ENCODE results near the gene GUCY2D. TPM values are rescaled to one million over a fixed set of nuclear protein-coding genes. Genes with fewer than 3 reads are reported as not detected.

The GUCY2D gene
- total RNA-seq, 1 experiment from 2014 or later, result 1.7 TPM

DNA sequence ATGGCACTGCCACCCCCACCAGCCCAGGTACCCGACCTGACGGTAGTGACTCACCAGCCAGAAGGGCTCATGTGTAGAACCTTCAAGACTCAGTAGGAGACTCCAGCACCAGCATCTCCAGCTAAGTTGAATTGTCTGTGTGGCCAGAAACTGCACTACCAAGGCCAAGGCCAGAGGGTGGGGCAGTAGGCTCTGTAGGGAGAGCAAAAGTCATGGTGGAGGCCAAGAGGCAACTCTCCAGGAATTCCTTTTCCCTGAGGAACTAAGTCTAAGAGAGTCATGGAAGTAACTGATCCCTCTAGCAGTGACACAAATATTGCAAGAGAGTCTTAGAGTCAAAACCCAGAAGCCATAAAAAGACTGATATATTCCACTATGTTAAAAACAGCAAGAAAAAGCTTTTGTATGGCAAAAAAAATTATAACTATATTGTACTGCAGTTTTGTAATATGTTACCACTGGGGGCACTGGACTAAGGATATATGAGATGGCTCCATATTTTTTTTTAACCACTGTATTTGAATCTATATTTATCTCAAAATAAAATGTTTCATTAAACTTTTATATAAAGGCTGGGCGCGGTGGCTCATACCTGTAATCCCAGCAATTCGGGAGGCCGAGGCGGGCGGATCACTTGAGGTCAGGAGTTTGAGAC lies 30.2 kb upstream of the GUCY2D start:
- Histone ChIP-seq H3K9me3 (no peaks in the 10 kb centered on the region), H3K27me3 (replicated peaks; ENCODE audit: control insufficient read depth, insufficient read depth, low read length) (no peaks in the 10 kb centered on the region), H3K36me3 (ENCODE audit: control insufficient read depth, insufficient read depth, low read length) (no peaks in the 10 kb centered on the region), H3K4me1 (no peaks in the 10 kb centered on the region), H3K4me3 (ENCODE audit: low read depth, low read length) (no peak overlapping the region)
- Mint-ChIP-seq H3K27ac (ENCODE audit: unreplicated experiment) (no peak overlapping the region), H3K9me3 (ENCODE audit: unreplicated experiment) (peaks cover 11% of the 10 kb centered on the region), H3K27me3 (ENCODE audit: insufficient read depth, unreplicated experiment) (no peaks in the 10 kb centered on the region), H3K36me3 (ENCODE audit: insufficient read depth, unreplicated experiment) (no peaks in the 10 kb centered on the region), H3K4me1 (ENCODE audit: low read depth, unreplicated experiment) (no peaks in the 10 kb centered on the region), H3K4me3 (ENCODE audit: unreplicated experiment) (no peak overlapping the region)
- DNase-seq, result no peak
- ChIA-PET POLR2A (no interaction called here), CTCF (no interaction called here)
- TF ChIP-seq, protein P1, sequence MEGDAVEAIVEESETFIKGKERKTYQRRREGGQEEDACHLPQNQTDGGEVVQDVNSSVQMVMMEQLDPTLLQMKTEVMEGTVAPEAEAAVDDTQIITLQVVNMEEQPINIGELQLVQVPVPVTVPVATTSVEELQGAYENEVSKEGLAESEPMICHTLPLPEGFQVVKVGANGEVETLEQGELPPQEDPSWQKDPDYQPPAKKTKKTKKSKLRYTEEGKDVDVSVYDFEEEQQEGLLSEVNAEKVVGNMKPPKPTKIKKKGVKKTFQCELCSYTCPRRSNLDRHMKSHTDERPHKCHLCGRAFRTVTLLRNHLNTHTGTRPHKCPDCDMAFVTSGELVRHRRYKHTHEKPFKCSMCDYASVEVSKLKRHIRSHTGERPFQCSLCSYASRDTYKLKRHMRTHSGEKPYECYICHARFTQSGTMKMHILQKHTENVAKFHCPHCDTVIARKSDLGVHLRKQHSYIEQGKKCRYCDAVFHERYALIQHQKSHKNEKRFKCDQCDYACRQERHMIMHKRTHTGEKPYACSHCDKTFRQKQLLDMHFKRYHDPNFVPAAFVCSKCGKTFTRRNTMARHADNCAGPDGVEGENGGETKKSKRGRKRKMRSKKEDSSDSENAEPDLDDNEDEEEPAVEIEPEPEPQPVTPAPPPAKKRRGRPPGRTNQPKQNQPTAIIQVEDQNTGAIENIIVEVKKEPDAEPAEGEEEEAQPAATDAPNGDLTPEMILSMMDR (IDR thresholded peaks at IDR 0.05; ENCODE audit: insufficient read depth in 1 of 2, low read depth in 1 of 2, low read length in 1 of 2, severe bottlenecking in 1 of 2, unreplicated experiment in 1 of 2), result no peak
- intact Hi-C loops (cut with micrococcal nuclease; ENCODE audit: unreplicated experiment), result no loop called here
- BruUV-seq (replicated peaks), result no TSS peak

DNA sequence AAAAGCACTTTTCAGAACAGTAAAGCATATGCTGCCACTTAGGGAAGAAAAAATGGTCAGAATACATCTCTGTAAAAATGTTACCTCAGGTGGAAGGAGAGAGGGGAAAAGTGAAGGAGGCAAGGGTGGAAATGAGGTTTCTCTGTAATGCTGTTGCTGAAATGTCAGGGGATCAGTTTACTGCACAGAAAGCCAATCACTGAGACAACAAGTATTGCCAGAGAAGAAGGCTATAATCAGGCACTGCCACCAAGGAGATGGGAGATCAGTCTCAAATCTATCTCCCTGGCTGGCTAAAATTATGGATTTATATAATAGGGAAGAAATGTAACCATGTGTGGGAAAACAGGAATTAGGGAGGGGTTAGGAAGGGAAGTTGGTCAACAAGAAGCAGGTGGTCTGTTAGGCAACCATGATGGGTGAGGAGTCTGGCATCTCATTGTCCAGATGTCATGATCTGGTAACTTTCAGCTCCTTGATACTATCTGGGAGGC lies 27.7 kb upstream of the GUCY2D start:
- H3K4me1 Mint-ChIP-seq (ENCODE audit: low read depth, unreplicated experiment), result no peaks in the 10 kb centered on the region
- Histone ChIP-seq H3K9me3 (no peaks in the 10 kb centered on the region), H3K4me3 (ENCODE audit: low read depth, low read length) (no peak overlapping the region), H3K4me1 (no peaks in the 10 kb centered on the region), H3K27me3 (replicated peaks; ENCODE audit: control insufficient read depth, insufficient read depth, low read length) (no peaks in the 10 kb centered on the region), H3K36me3 (ENCODE audit: control insufficient read depth, insufficient read depth, low read length) (no peaks in the 10 kb centered on the region)
- H3K9me3 Mint-ChIP-seq (ENCODE audit: unreplicated experiment), result peaks cover 11% of the 10 kb centered on the region
- DNase-seq, result no peak
- H3K4me3 Mint-ChIP-seq (ENCODE audit: unreplicated experiment), result no peak overlapping the region
- TF ChIP-seq, protein P1 (IDR thresholded peaks at IDR 0.05; ENCODE audit: insufficient read depth in 1 of 2, low read depth in 1 of 2, low read length in 1 of 2, severe bottlenecking in 1 of 2, unreplicated experiment in 1 of 2), result no peak
- no TSS peak for BruUV-seq (replicated peaks)
- no peaks in the 10 kb centered on the region for H3K36me3 Mint-ChIP-seq (ENCODE audit: insufficient read depth, unreplicated experiment)
- intact Hi-C loops (cut with micrococcal nuclease; ENCODE audit: unreplicated experiment), result no loop called here
- POLR2A ChIA-PET, result no interaction called here
- H3K27ac Mint-ChIP-seq (ENCODE audit: unreplicated experiment), result no peak overlapping the region
- H3K27me3 Mint-ChIP-seq (ENCODE audit: insufficient read depth, unreplicated experiment), result no peaks in the 10 kb centered on the region
- CTCF ChIA-PET, result no interaction called here

DNA sequence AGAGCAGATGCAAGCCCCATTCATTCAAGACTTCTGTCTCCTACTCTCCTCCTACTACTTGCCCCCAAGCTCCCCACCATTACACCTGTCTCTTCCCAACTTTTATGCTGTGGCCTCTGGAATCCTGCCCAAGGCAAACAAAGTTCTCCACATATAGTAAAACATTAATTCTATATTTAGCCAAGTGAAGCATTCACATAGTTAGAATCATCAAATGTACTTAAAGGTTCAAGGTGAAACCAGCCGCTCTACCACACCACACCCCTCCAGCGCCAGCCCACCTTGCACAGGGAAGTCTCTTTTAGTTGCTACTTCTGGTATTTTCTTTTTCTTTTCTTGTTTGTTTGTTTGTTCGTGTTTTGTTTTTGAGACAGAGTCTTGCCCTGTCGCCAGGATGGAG lies 25.4 kb upstream of the GUCY2D start:
- Histone ChIP-seq H3K4me1 (no peaks in the 10 kb centered on the region), H3K4me3 (ENCODE audit: low read depth, low read length) (no peak overlapping the region), H3K27me3 (replicated peaks; ENCODE audit: control insufficient read depth, insufficient read depth, low read length) (no peaks in the 10 kb centered on the region), H3K36me3 (ENCODE audit: control insufficient read depth, insufficient read depth, low read length) (no peaks in the 10 kb centered on the region), H3K9me3 (no peaks in the 10 kb centered on the region)
- Mint-ChIP-seq H3K27ac (ENCODE audit: unreplicated experiment) (no peak overlapping the region), H3K4me1 (ENCODE audit: low read depth, unreplicated experiment) (no peaks in the 10 kb centered on the region), H3K27me3 (ENCODE audit: insufficient read depth, unreplicated experiment) (no peaks in the 10 kb centered on the region), H3K9me3 (ENCODE audit: unreplicated experiment) (peaks cover 11% of the 10 kb centered on the region), H3K4me3 (ENCODE audit: unreplicated experiment) (no peak overlapping the region), H3K36me3 (ENCODE audit: insufficient read depth, unreplicated experiment) (no peaks in the 10 kb centered on the region)
- intact Hi-C loops (cut with micrococcal nuclease; ENCODE audit: unreplicated experiment), result no loop called here
- BruUV-seq (replicated peaks), result no TSS peak
- ChIA-PET CTCF (no interaction called here), POLR2A (no interaction called here)
- no peak for DNase-seq
- TF ChIP-seq, protein P1 (IDR thresholded peaks at IDR 0.05; ENCODE audit: insufficient read depth in 1 of 2, low read depth in 1 of 2, low read length in 1 of 2, severe bottlenecking in 1 of 2, unreplicated experiment in 1 of 2), result no peak

Measured in Caco-2 (cell line).